ENCODE measurements around the gene SFSWAP.

- TF ChIP-seq CREB5 (CRISPR knock-in tag; IDR thresholded peaks at IDR 0.05; ENCODE audit: low read depth) (no peak), PATZ1 (CRISPR knock-in tag; IDR thresholded peaks at IDR 0.05; ENCODE audit: borderline replicate concordance) (no peak)
These were observed 136.6 kb downstream of the SFSWAP start for GRCh38 chr12:131847456-131847855.

All from SK-N-SH treated with all-trans-retinoic acid at 6 μM for 48 hours (cell line).